Keratinocyte (primary cell): ENCODE measurements around the gene OTX1. TPM values are rescaled to one million over a fixed set of nuclear protein-coding genes. Genes with fewer than 3 reads are reported as not detected.

Experiments used
- DNase-seq: peaks from one replicate; pipeline ENCODE4 v3.0.0-alpha.2; 2011; ENCODE audit warnings: low read depth, missing footprints, low spot score
- FAIRE-seq: peaks from 2 replicates; lab custom pipeline; 2011; peaks lifted over from hg19 to GRCh38; lab: Jason Lieb, UNC
- H2AFZ ChIP-seq: 2 replicates; pipeline ENCODE4 v1.6.0; 2012; ENCODE audit warnings: low read length, control low read depth, inconsistent platforms; ENCODE audit not compliant: control insufficient read depth
- H3K27ac ChIP-seq: 2 replicates; pipeline ENCODE4 v1.5.1; 2011; ENCODE audit warnings: low read length; ENCODE audit not compliant: control insufficient read depth, insufficient read depth
- H3K27me3 ChIP-seq: 3 replicates; pipeline ENCODE4 v1.6.0; 2011; ENCODE audit warnings: low read length; ENCODE audit not compliant: control insufficient read depth, insufficient read depth; ENCODE audit errors: extremely low read depth
- H3K36me3 ChIP-seq, 2 experiments: 2 replicates in 1 of 2; 3 replicates in 1 of 2; pipeline ENCODE4 v1.5.1; 2011; ENCODE audit warnings: low read length in 2 of 2, mild to moderate bottlenecking in 1 of 2; ENCODE audit not compliant: control insufficient read depth in 2 of 2, insufficient read depth in 2 of 2; ENCODE audit errors: extremely low read depth in 1 of 2
- H3K4me1 ChIP-seq: 3 replicates; pipeline ENCODE4 v1.5.1; 2011; ENCODE audit warnings: low read length; ENCODE audit not compliant: control insufficient read depth, insufficient read depth; ENCODE audit errors: extremely low read depth
- H3K4me2 ChIP-seq: 3 replicates; pipeline ENCODE4 v1.6.0; 2011; ENCODE audit warnings: low read depth, low read length; ENCODE audit not compliant: control insufficient read depth, insufficient read depth; ENCODE audit errors: extremely low read depth
- H3K4me3 ChIP-seq, 3 experiments: fragments of 200-600 bp in 1 of 3; sonication (generic) in 1 of 3; 2 replicates in 2 of 3; 3 replicates in 1 of 3; pipeline ENCODE4 v1.5.1; 2011 to 2016; ENCODE audit warnings: low read length in 3 of 3, mild to moderate bottlenecking in 3 of 3, control low read depth in 2 of 3, inconsistent platforms in 1 of 3, low read depth in 1 of 3, mixed read lengths in 1 of 3, mixed run types in 1 of 3, moderate library complexity in 1 of 3; ENCODE audit not compliant: control insufficient read depth in 2 of 3, insufficient read depth in 2 of 3; ENCODE audit errors: extremely low read depth in 1 of 3
- H3K79me2 ChIP-seq: 2 replicates; pipeline ENCODE4 v1.6.0; 2012; ENCODE audit warnings: low read length; ENCODE audit not compliant: control insufficient read depth, insufficient read depth
- H3K9ac ChIP-seq: 3 replicates; pipeline ENCODE4 v1.6.0; 2011; ENCODE audit warnings: low read length; ENCODE audit not compliant: control insufficient read depth, insufficient read depth; ENCODE audit errors: extremely low read depth
- H3K9me1 ChIP-seq: 3 replicates; pipeline ENCODE4 v1.6.0; 2011; ENCODE audit warnings: low read length; ENCODE audit not compliant: control insufficient read depth, insufficient read depth; ENCODE audit errors: extremely low read depth
- H3K9me3 ChIP-seq: 2 replicates; pipeline ENCODE4 v1.5.1; 2012; ENCODE audit warnings: low read depth, low read length; ENCODE audit not compliant: control insufficient read depth
- H4K20me1 ChIP-seq: 3 replicates; pipeline ENCODE4 v1.6.0; 2011; ENCODE audit warnings: low read length; ENCODE audit not compliant: control insufficient read depth, insufficient read depth; ENCODE audit errors: extremely low read depth
- CTCF ChIP-seq, 3 experiments: IDR thresholded peaks in 1 of 3; conservative IDR thresholded peaks in 1 of 3; optimal IDR thresholded peaks in 1 of 3; 2 replicates in 2 of 3; 3 replicates in 1 of 3; pipeline versions ENCODE3 to v1.5.1; 2011; ENCODE audit warnings: low read length in 3 of 3, mild to moderate bottlenecking in 3 of 3, moderate library complexity in 2 of 3, control low read depth in 1 of 3, inconsistent platforms in 1 of 3; ENCODE audit not compliant: insufficient read depth in 2 of 3; ENCODE audit errors: extremely low read depth in 1 of 3
- EZH2 ChIP-seq: IDR thresholded peaks from one replicate; pipeline ENCODE4 v1.6.1; 2012; ENCODE audit warnings: inconsistent platforms, mild to moderate bottlenecking, low read length, moderate library complexity
- dilution Hi-C: fragments of 300-500 bp; cut with MboI; formaldehyde crosslinking; loops from one replicate; pipeline ENCODE4 v1.7.0; 2020; ENCODE audit warnings: low sequenced_read_pairs; ENCODE audit not compliant: extremely low pct_ligation_motif_present
- polyA plus RNA-seq, 5 experiments: library from polyadenylated mRNA; depleted of rRNA in 3 of 5; stranded (reverse) in 3 of 5; stranded (forward) in 1 of 5; unstranded in 1 of 5; fragments of >200 nt; gene quantifications; 1 replicate in 1 of 5; 2 replicates in 3 of 5; 3 replicates in 1 of 5; pipeline versions ENCODE4 v1.2.1 to v1.2.3, GENCODE V29; 2011 to 2012; ENCODE audit warnings: missing spikeins in 2 of 5, low read depth in 1 of 5, low replicate concordance in 1 of 5

The OTX1 gene
- polyA plus RNA-seq, 1 donor (not counting 4 experiments of a cell fraction or from before 2014, with no cell fraction given) = 0.28 TPM

- Histone ChIP-seq H3K9me3 (no peaks in the 10 kb centered on the region), H3K36me3 (peaks cover 18 to 21% of the 10 kb centered on the region in 2 experiments), H3K27me3 (no peaks in the 10 kb centered on the region), H3K4me1 (peaks cover 19% of the 10 kb centered on the region), H3K4me2 (peak overlapping the region; percentile 83), H3K9ac (peak overlapping the region; percentile 92), H3K79me2 (peaks cover 15% of the 10 kb centered on the region), H3K9me1 (no peaks in the 10 kb centered on the region), H3K27ac (peak overlapping the region; percentile 20), H4K20me1 (no peaks in the 10 kb centered on the region), H2AFZ (no peak overlapping the region), H3K4me3 (peak overlapping the region; percentile 59 to 99 (median 98))
- DNase-seq = no peak
- no peak for FAIRE-seq
- dilution Hi-C loops = no loop called here
- TF ChIP-seq EZH2 (no peak), CTCF (optimal IDR thresholded peaks at IDR 0.05 in 1 of 3, IDR thresholded peaks at IDR 0.05 in 1 of 3, conservative IDR thresholded peaks at IDR 0.05 in 1 of 3; ENCODE audit: extremely low read depth in 1 of 3, insufficient read depth in 2 of 3, low read length in 3 of 3) (no peak)
Observed at GRCh38 chr2:63051795-63052333, 1.2 kb downstream of the OTX1 start.

GRCh38 chr2:63052411-63053080, 1.9 kb downstream of the OTX1 start:
- no peak for TF ChIP-seq EZH2
- TF ChIP-seq CTCF (optimal IDR thresholded peaks at IDR 0.05 in 1 of 3, IDR thresholded peaks at IDR 0.05 in 1 of 3, conservative IDR thresholded peaks at IDR 0.05 in 1 of 3; ENCODE audit: extremely low read depth in 1 of 3, insufficient read depth in 2 of 3, low read length in 3 of 3) = no peak
- H3K4me2 ChIP-seq = peak overlapping the region; percentile 83
- no peak for DNase-seq
- peaks cover 15% of the 10 kb centered on the region for H3K79me2 ChIP-seq
- no peak for FAIRE-seq
- peaks cover 18 to 21% of the 10 kb centered on the region in 2 experiments for H3K36me3 ChIP-seq
- H4K20me1 ChIP-seq = no peaks in the 10 kb centered on the region
- H3K9me3 ChIP-seq = no peaks in the 10 kb centered on the region
- no peak overlapping the region for H3K4me3 ChIP-seq
- no peak overlapping the region for H3K27ac ChIP-seq
- dilution Hi-C loops = no loop called here
- H3K9ac ChIP-seq = peak overlapping the region; percentile 92
- no peaks in the 10 kb centered on the region for H3K9me1 ChIP-seq
- H3K27me3 ChIP-seq = no peaks in the 10 kb centered on the region
- H2AFZ ChIP-seq = no peak overlapping the region
- H3K4me1 ChIP-seq = peaks cover 15% of the 10 kb centered on the region
